Keratinocyte (primary cell): Measurements from ENCODE around the gene ARRDC4. TPM values are rescaled to one million over a fixed set of nuclear protein-coding genes. Genes with fewer than 3 reads are reported as not detected.

Experiments used
- DNase-seq: peaks from one replicate; pipeline ENCODE4 v3.0.0-alpha.2; 2011; ENCODE audit warnings: low read depth, missing footprints, low spot score
- FAIRE-seq: peaks from 2 replicates; lab custom pipeline; 2011; peaks lifted over from hg19 to GRCh38; lab: Jason Lieb, UNC
- H2AFZ ChIP-seq: 2 replicates; pipeline ENCODE4 v1.6.0; 2012; ENCODE audit warnings: low read length, control low read depth, inconsistent platforms; ENCODE audit not compliant: control insufficient read depth
- H3K27ac ChIP-seq: 2 replicates; pipeline ENCODE4 v1.5.1; 2011; ENCODE audit warnings: low read length; ENCODE audit not compliant: control insufficient read depth, insufficient read depth
- H3K27me3 ChIP-seq: 3 replicates; pipeline ENCODE4 v1.6.0; 2011; ENCODE audit warnings: low read length; ENCODE audit not compliant: control insufficient read depth, insufficient read depth; ENCODE audit errors: extremely low read depth
- H3K36me3 ChIP-seq, 2 experiments: 2 replicates in 1 of 2; 3 replicates in 1 of 2; pipeline ENCODE4 v1.5.1; 2011; ENCODE audit warnings: low read length in 2 of 2, mild to moderate bottlenecking in 1 of 2; ENCODE audit not compliant: control insufficient read depth in 2 of 2, insufficient read depth in 2 of 2; ENCODE audit errors: extremely low read depth in 1 of 2
- H3K4me1 ChIP-seq: 3 replicates; pipeline ENCODE4 v1.5.1; 2011; ENCODE audit warnings: low read length; ENCODE audit not compliant: control insufficient read depth, insufficient read depth; ENCODE audit errors: extremely low read depth
- H3K4me2 ChIP-seq: 3 replicates; pipeline ENCODE4 v1.6.0; 2011; ENCODE audit warnings: low read depth, low read length; ENCODE audit not compliant: control insufficient read depth, insufficient read depth; ENCODE audit errors: extremely low read depth
- H3K4me3 ChIP-seq, 3 experiments: fragments of 200-600 bp in 1 of 3; sonication (generic) in 1 of 3; 2 replicates in 2 of 3; 3 replicates in 1 of 3; pipeline ENCODE4 v1.5.1; 2011 to 2016; ENCODE audit warnings: low read length in 3 of 3, mild to moderate bottlenecking in 3 of 3, control low read depth in 2 of 3, inconsistent platforms in 1 of 3, low read depth in 1 of 3, mixed read lengths in 1 of 3, mixed run types in 1 of 3, moderate library complexity in 1 of 3; ENCODE audit not compliant: control insufficient read depth in 2 of 3, insufficient read depth in 2 of 3; ENCODE audit errors: extremely low read depth in 1 of 3
- H3K79me2 ChIP-seq: 2 replicates; pipeline ENCODE4 v1.6.0; 2012; ENCODE audit warnings: low read length; ENCODE audit not compliant: control insufficient read depth, insufficient read depth
- H3K9ac ChIP-seq: 3 replicates; pipeline ENCODE4 v1.6.0; 2011; ENCODE audit warnings: low read length; ENCODE audit not compliant: control insufficient read depth, insufficient read depth; ENCODE audit errors: extremely low read depth
- H3K9me1 ChIP-seq: 3 replicates; pipeline ENCODE4 v1.6.0; 2011; ENCODE audit warnings: low read length; ENCODE audit not compliant: control insufficient read depth, insufficient read depth; ENCODE audit errors: extremely low read depth
- H3K9me3 ChIP-seq: 2 replicates; pipeline ENCODE4 v1.5.1; 2012; ENCODE audit warnings: low read depth, low read length; ENCODE audit not compliant: control insufficient read depth
- H4K20me1 ChIP-seq: 3 replicates; pipeline ENCODE4 v1.6.0; 2011; ENCODE audit warnings: low read length; ENCODE audit not compliant: control insufficient read depth, insufficient read depth; ENCODE audit errors: extremely low read depth
- EZH2 ChIP-seq: IDR thresholded peaks from one replicate; pipeline ENCODE4 v1.6.1; 2012; ENCODE audit warnings: inconsistent platforms, mild to moderate bottlenecking, low read length, moderate library complexity
- dilution Hi-C: fragments of 300-500 bp; cut with MboI; formaldehyde crosslinking; loops from one replicate; pipeline ENCODE4 v1.7.0; 2020; ENCODE audit warnings: low sequenced_read_pairs; ENCODE audit not compliant: extremely low pct_ligation_motif_present
- polyA plus RNA-seq, 5 experiments: library from polyadenylated mRNA; depleted of rRNA in 3 of 5; stranded (reverse) in 3 of 5; stranded (forward) in 1 of 5; unstranded in 1 of 5; fragments of >200 nt; gene quantifications; 1 replicate in 1 of 5; 2 replicates in 3 of 5; 3 replicates in 1 of 5; pipeline versions ENCODE4 v1.2.1 to v1.2.3, GENCODE V29; 2011 to 2012; ENCODE audit warnings: missing spikeins in 2 of 5, low read depth in 1 of 5, low replicate concordance in 1 of 5
- TF ChIP-seq, protein P1 (sequence below), 3 experiments: IDR thresholded peaks in 1 of 3; conservative IDR thresholded peaks in 1 of 3; optimal IDR thresholded peaks in 1 of 3; 2 replicates in 2 of 3; 3 replicates in 1 of 3; pipeline versions ENCODE3 to v1.5.1; 2011; ENCODE audit warnings: low read length in 3 of 3, mild to moderate bottlenecking in 3 of 3, moderate library complexity in 2 of 3, control low read depth in 1 of 3, inconsistent platforms in 1 of 3; ENCODE audit not compliant: insufficient read depth in 2 of 3; ENCODE audit errors: extremely low read depth in 1 of 3

The ARRDC4 gene
- polyA plus RNA-seq, 1 donor (not counting 4 experiments of a cell fraction or from before 2014, with no cell fraction given) = 34.6 TPM

DNA sequence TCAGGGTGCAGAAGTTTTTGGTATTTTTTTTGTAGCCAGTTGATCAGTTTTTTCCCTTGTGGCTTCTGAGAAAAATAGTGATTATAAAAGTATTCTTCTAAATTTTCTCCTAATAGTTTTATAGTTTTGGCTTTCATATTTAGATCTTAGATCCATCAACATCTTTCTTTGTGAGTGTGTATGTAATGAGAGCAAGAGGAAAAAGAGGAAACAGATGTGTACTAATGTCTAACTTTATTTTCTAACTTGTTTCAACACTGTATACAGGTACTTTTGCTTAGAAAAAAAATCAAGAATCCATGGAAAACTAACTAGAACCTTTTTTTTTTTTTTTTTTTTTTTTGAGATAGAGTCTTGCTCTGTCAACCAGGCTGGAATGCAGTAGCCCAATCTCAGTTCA, 53.1 kb downstream of the ARRDC4 start:
- no peak overlapping the region for H3K9ac ChIP-seq
- peaks cover 5% of the 10 kb centered on the region for H3K4me1 ChIP-seq
- no peak overlapping the region for H3K4me3 ChIP-seq
- no peak for DNase-seq
- no peaks in the 10 kb centered on the region for H4K20me1 ChIP-seq
- H3K27me3 ChIP-seq = no peaks in the 10 kb centered on the region
- no peak for FAIRE-seq
- H3K79me2 ChIP-seq = no peaks in the 10 kb centered on the region
- H3K36me3 ChIP-seq = no peaks in the 10 kb centered on the region
- H2AFZ ChIP-seq = no peak overlapping the region
- H3K4me2 ChIP-seq = no peak overlapping the region
- H3K9me3 ChIP-seq = no peaks in the 10 kb centered on the region
- TF ChIP-seq, protein P1, sequence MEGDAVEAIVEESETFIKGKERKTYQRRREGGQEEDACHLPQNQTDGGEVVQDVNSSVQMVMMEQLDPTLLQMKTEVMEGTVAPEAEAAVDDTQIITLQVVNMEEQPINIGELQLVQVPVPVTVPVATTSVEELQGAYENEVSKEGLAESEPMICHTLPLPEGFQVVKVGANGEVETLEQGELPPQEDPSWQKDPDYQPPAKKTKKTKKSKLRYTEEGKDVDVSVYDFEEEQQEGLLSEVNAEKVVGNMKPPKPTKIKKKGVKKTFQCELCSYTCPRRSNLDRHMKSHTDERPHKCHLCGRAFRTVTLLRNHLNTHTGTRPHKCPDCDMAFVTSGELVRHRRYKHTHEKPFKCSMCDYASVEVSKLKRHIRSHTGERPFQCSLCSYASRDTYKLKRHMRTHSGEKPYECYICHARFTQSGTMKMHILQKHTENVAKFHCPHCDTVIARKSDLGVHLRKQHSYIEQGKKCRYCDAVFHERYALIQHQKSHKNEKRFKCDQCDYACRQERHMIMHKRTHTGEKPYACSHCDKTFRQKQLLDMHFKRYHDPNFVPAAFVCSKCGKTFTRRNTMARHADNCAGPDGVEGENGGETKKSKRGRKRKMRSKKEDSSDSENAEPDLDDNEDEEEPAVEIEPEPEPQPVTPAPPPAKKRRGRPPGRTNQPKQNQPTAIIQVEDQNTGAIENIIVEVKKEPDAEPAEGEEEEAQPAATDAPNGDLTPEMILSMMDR (optimal IDR thresholded peaks at IDR 0.05 in 1 of 3, IDR thresholded peaks at IDR 0.05 in 1 of 3, conservative IDR thresholded peaks at IDR 0.05 in 1 of 3; ENCODE audit: extremely low read depth in 1 of 3, insufficient read depth in 2 of 3, low read length in 3 of 3) = no peak
- no peak for TF ChIP-seq EZH2
- H3K9me1 ChIP-seq = no peaks in the 10 kb centered on the region
- no peak overlapping the region for H3K27ac ChIP-seq
- dilution Hi-C loops = no loop called here

DNA sequence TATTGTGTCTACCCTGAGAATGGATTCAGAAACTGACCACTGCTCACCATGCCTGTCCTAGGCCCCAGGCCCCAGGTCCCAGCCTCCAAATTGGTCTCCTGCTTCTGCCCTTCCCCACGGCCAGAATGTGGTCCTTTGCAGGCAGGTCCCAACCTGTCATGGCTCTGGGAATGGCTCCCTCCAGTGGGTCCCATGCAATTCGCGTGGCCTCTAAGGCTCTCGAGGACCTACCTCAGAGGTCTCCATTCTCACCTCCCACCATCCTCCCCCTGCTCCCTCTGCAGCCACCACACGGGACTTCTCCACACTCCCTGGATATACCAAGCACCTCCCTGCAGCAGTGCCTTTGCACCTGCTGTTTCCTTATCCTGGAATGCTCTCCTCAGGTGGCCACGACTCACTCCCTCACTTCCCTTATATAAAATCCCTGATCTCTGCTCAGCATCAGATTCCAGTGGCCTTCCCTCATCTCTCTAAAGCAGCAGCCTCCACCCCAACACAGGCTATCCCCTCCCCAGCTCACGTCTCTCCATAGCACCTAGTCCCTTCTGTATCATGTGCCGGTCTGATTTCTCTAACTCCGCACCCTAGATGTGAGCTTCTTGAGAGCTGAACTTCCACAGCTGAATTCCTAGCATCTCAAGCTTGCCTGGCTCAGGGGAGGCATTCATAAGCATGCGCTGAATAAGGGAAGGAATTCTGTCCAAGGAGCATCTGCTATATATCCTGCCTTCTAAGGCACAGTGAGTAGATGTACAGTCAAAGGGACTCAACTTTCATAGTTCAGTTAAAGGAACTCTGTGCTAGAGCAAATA, 56.9 kb downstream of the ARRDC4 start:
- no peaks in the 10 kb centered on the region for H4K20me1 ChIP-seq
- TF ChIP-seq, protein P1 (optimal IDR thresholded peaks at IDR 0.05 in 1 of 3, IDR thresholded peaks at IDR 0.05 in 1 of 3, conservative IDR thresholded peaks at IDR 0.05 in 1 of 3; ENCODE audit: extremely low read depth in 1 of 3, insufficient read depth in 2 of 3, low read length in 3 of 3) = no peak
- TF ChIP-seq EZH2 = no peak
- dilution Hi-C loops = no loop called here
- H3K4me2 ChIP-seq = no peak overlapping the region
- no peaks in the 10 kb centered on the region for H3K36me3 ChIP-seq
- H3K9me3 ChIP-seq = no peaks in the 10 kb centered on the region
- no peaks in the 10 kb centered on the region for H3K27me3 ChIP-seq
- H3K79me2 ChIP-seq = no peaks in the 10 kb centered on the region
- H3K27ac ChIP-seq = no peak overlapping the region
- no peaks in the 10 kb centered on the region for H3K9me1 ChIP-seq
- no peak overlapping the region for H2AFZ ChIP-seq
- no peak overlapping the region for H3K4me3 ChIP-seq
- H3K9ac ChIP-seq = no peak overlapping the region
- FAIRE-seq = no peak
- H3K4me1 ChIP-seq = no peaks in the 10 kb centered on the region
- DNase-seq = no peak
